Urothelium cell line (cell line): ENCODE data around the gene TPST2.

Experiments used
- DNase-seq: peaks from one replicate; pipeline ENCODE4 v3.0.0; 2011; ENCODE audit warnings: low spot score, mixed read lengths
- FAIRE-seq: peaks from 2 replicates; lab custom pipeline; 2011; peaks lifted over from hg19 to GRCh38; lab: Jason Lieb, UNC

The TPST2 gene

DNA sequence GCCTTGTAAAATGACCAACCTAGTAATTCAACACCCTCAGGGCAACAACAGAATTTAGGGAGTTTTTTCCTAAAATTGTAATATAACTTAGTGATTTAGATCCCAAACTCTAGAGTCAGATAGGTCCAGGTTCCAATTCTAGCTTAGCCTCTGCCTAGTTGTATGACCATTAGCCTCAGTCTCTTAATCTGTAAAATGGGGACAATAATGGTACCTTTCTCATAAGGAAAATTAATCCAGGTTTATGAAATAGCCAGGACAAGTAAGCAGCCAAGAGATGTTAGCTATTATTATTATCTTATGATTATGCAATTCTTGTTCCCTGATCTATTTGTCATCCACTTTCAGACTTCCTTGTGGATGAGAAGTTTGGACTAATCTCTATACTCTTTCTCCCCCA lies 81.8 kb downstream of the TPST2 start:
- FAIRE-seq (no peak), DNase-seq (no peak)

DNA sequence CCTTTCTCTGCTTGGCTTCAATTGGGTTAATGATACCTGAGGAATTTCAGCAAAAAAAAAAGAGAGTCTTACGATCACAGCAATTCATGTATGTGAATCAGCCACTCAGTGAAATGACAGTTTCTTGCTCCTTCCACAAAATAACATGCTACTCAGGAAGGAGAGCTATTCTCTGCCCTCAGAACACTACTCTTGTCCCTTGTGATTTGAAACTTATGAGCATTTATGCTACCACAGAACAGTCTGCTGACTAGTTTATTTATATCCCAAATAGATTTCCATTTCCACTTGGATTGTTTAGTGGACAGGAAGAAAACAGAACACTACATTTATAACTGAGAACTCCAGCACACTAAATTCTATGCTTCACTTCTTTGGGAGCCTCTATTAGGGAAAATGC lies 86.2 kb downstream of the TPST2 start:
- peak; percentile 40 for FAIRE-seq
- no peak for DNase-seq

DNA sequence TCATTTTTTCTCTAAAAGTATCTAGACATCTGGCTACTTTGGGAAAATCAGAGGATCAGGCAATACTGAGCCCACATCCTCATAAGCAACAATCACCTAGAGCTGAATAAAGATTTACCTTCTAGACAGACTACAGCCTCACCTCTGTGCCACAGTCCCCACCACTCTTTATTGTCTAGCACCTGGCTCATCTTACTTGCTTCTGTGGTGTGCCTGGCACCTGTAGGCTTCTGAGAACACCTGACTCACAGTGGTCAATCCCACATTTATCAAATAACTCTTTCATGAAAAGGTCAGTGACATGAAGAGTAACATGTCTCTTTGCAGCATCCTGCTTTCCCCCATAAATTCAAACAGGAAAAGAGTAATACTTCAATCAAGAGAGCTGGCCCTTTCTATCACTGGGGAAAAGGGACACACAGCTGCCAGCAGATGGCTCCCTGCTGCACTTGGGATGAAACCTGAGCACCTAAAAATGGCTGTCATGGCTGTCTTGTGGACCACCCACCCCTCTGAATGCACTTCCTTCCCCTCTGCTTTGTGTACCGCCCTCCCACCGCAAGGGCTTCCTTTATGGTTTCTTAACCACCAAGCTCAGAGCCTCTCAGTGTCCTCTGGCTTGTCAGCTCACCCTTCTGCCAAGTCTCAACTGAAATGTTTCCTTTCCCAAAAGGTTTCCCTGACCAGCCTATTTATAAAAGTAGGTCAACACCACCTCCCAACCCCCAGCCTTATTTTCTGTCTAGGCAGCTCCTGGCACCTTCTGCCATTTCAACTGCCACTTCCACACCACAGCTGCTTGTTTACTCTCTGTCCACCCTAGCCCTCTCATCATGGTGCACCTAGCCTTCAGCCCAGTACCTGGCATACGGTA lies 87.0 kb downstream of the TPST2 start:
- FAIRE-seq (peak; percentile 93), DNase-seq (peak; percentile 71)

DNA sequence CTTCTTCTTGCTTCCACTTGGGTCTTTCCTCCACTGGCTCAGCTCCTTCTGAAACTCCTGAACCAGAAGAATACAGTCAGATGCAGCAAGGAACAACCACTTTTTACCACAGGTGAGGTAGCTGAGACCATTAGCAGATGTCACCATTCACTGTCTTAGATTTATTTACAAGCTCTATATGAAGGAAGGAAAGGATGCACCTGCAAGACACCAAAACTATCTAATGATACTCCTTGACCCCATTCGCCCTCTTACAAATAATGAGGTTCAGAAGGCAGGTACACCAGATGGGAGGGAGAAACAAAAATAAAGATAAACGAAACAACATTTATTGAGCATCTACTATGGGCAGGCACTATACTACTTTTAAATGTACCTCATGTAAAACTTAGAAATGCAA lies 87.9 kb downstream of the TPST2 start:
- FAIRE-seq (no peak), DNase-seq (no peak)

DNA sequence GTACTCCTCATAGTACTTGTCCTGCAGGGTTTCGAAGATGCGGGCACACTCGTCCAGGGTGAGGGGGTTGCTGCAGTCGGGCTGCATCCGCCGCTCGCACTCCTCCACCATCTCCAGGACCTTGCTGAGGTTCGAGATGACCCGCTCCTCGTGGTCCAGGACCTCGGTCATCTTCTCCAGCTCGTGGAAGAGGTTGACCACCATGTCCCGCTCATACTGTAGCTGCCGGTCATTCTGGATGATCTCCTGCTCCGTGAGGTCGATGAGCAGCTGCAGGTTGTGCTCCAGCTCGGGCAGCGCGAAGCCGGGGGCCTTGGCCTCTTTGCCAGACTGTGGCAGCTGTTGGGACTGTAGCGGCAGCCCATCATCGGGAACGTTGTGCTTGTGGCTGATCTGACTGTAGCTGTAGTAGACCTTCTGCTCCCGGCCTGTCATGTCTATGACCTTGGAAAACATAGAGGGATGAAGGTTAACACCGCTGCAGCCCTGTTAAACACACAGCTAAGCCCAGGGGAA lies 90.7 kb downstream of the TPST2 start:
- DNase-seq: no peak
- FAIRE-seq: peak; percentile 94

DNA sequence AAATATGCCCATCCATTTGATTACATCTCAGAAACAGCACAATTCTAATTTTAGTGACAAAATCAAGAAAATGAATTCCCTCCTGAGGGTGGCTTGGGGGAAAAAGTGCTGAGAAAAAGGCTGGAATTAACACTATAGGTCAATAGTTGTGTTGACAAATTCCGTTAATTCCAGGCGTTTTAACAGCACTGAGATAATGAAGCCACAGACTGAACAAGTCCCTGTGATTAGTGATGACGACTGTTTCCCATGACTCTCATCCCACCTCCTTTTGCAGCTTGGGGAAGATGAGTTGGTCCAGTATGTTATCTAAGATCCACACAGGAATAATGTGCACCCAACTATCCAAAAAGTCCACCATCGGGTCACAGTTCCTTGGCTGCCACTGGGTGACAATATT lies 93.5 kb downstream of the TPST2 start:
- DNase-seq (no peak), FAIRE-seq (peak; percentile 82)

DNA sequence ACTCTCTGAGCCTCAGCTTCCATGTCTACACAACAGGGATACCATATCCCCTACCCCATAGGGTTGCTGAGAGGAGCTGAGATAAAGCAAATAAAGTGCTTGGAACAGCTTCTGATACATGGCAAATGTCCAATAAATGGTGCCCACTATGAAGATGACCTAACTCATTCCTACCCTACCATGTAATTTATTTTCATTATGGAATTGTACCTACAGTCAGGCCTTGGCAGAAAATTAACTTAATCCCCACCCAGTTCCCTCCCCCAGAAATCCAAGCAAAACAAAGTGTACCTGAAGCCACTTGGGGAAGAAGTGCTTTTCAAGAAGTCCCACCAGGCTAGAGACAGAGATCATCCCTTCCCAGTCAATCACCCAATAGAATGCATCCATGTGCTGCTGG lies 95.4 kb downstream of the TPST2 start:
- FAIRE-seq (peak; percentile 67), DNase-seq (no peak)

DNA sequence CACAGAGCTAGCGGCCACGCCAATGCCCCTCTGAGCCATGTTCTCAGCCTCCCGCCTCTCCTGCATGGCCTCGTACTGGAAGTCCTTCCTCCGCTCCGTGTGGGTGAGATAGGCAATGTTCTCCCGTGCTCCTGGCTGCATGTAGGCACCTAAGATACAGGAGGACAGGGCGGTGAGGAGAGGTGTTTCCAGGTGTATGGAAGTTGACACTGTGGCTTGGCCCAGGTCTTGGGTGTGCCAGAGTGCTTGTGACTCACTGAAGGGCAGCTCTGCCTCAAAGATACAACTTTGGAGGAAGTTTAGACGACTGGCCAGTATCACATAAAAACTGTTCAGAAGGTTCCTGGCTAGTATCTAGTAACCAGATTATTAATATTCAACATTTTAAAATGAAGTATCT lies 97.7 kb downstream of the TPST2 start:
- DNase-seq (no peak), FAIRE-seq (no peak)

DNA sequence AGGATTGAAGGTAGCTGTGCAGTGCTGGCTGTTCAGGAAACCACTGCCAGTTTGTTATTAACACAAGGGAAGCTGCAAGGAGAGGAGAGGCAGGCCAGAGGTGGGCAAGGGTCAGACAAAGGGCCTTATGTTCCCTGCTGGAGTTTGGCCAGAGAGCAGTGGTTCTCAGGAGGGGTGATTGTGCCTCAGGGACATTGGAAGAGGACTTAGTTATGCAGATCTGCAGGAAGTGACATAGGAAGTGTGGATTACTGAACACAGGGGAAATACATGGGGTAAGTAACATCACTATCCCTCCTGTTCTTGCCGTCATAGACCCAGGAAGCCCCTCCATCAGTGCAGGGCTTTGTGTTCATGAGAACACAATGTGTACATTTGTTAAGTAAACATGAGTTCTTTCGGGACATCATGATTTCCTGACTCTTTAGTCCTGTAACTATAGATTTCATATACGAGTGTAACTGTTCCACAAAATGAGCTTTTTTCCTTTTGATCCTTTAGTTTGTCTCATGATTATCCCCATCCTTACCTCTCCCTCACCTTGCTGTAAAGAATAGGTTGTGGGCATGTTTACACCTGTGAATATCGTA lies 100.4 kb downstream of the TPST2 start:
- FAIRE-seq (no peak), DNase-seq (no peak)

DNA sequence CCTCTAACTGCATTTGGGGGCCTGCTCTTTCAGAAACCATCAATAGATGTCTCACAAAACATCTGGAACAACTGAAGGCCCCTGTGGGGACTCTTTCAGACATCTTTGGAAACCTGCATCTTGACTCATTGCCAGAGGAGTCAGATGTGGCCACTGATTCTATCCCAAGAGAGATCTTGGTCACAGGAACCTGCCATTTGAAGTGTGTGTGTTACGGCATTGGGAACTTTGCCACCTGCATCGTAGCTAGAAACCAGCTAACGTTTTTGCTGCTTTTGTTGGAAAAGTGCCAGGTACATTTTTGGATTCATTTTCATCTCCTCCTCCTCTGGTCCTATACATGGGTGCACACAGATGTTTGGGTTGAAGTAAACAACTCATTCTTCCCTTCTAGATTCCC lies 101.9 kb downstream of the TPST2 start:
- FAIRE-seq (no peak), DNase-seq (no peak)

DNA sequence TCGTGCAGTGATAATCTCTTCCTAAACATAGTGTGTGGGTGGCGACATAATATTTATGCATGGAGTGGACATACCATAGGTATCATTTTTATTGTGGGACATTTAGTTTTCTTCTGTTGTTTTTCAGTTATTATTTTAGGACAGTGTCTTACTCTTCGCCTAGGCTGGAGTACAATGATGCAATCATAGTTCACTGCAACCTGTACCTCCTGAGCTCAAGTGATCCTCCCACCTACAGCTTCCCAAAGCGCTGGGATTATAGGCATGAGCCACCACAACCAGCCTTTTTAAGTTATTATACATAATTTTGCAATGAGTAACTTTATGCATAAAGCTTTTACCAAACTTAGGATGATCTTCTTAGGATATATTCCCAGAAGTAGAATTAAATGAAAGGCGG lies 103.5 kb downstream of the TPST2 start:
- DNase-seq (no peak), FAIRE-seq (no peak)

DNA sequence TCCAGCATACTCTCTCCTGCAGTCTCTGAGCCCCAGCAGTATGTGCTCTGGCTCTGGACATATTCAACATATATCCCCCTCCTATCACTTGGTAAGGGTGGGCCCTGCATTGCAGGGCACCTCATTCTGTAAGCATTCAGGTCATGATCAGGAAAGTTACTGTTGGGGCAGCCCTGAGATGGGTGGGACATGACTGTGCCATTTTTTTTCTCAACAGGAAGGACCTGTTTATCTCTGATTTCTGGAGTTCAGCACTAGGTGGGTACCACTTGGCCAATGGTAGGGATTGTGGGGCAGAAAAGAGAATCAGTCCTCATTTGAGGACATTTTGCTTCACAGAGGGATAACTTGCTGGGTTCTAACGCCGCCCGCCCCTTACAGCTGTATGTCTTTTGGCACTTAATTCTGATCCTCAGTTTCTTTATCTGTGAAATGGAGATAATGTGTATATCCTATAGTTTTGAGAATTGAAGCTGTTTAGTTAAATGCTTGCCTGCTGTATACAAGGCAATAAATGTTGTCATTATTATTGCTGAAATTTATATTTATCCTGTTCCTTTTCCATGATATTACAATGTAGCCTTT lies 104.0 kb downstream of the TPST2 start:
- FAIRE-seq (no peak), DNase-seq (no peak)

DNA sequence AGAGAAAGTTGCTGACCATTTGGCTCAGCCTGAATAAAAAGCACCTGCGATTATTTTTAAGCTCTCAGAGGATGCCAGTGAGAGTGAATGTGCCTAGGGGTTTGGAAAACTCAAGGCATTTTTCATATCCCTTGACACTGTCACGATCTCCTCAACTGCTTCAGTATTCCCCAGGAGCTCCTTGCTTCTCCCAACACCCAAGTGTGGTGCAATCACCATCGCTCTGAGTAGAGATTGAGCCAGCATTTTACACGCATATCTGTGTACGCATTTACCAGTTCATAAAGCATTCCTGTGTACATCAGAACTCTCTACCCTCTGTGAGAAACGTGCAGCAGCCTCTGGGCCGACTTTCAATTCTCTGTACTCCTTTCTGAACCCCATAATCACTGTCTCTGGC lies 104.9 kb downstream of the TPST2 start:
- FAIRE-seq: no peak
- no peak for DNase-seq

DNA sequence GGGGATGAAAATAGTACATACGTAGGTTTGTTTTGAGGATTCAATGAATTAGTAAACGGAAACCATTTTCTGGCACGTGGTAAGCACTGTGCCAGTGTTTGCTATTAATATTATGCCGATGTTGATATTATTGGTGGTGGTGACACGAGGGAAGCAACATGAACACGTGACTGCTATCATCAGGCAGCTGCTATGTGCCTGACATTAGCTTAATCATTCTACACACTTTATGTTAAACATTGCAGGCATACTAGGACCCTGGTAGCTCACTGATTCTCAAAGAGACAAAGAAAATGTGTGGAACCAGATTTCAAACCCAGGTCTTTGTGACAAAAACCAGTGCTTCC lies 105.6 kb downstream of the TPST2 start:
- FAIRE-seq (no peak), DNase-seq (no peak)

DNA sequence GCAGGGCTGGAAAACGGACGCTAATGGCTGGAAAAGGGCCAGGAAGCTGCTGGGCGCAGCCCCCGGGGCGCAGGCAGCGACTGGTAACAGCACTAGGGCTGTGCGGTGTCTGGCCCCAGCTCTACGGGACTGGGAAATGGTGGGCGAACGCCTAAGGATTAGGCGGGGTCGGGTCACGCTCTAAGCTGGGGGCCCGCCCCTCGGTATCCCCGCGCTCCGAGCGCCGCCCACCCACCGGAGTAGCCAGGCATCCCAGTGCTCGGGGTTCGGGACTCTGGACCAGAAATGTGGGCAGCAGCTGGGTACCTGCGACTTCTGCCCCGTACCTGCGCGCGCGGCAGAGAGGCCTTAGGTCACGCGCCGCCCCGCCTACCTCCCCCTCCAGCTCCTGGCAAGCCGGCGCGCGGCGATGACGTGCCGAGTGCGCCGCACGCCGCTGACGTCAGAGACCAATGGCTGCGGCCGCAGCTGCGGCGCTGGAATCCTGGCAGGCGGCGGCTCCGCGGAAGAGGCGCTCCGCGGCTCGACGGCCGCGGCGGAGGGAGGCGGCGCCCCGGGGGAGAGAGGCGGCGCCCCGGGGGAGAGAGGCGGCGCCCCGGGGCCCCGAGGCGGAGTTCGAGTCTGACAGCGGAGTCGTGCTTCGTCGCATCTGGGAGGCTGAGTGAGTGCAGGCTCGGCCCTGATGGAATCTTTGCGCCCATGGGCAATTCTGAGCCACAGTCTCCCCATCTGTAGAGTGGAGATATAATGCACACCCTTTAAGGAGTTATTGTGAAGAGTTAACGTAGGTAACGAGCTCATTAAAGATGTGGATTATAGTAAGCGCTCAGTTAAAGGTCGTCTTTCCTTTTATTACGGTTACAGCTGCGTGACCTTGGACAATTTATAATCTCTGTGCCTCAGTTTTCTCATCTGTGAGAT lies 106.2 kb downstream of the TPST2 start, which contains the start of the genes HPS4 and SRRD:
Gene HPS4 (minus strand): TSS at position 345 of the 921 bp plus-strand sequence. CDS start 2,021 bp downstream, outside the sequence.
Gene SRRD (plus strand): TSS at position 439 of the 921 bp plus-strand sequence. CDS start 14 bp downstream, at position 453.
- DNase-seq (peak; percentile 99), FAIRE-seq (peak; percentile 100)

DNA sequence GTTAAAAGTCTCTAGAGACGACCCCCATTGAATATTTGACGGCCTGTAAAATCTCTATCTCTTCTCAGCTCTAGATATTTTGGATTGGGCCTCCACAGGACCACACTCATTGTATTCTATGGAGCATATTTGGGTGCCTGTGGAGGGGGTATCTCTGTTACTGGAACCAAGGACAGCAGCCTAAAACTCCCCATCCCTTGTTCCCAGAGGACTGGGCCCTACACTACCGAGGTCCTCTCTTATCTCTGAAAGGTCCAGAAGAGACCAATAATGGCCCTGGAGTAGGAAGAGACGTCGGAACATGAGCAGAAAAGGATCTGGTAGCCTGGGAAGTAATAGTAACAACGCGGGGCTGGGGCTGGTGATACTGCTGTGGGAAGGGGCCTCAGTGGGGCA lies 106.9 kb downstream of the TPST2 start:
- FAIRE-seq (no peak), DNase-seq (no peak)

DNA sequence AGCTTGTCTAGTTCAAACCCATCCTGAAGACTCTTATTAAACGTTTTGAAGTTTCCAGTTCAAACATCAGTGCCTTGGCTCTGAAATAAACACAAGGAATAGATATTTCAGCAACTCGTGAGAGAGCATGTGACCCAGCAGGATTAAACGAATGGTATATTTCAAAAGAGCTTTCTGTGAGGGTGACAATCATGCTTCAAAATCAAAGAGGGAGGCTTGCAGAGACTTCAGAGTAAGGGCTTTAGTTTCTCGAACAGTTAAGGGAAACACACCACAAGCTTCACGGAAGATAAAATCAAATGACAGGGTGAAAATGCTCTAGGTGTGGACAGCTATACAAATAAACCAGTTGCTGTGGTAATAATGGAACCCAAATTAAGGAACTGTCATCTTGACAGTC lies 107.8 kb downstream of the TPST2 start:
- DNase-seq (no peak), FAIRE-seq (no peak)

DNA sequence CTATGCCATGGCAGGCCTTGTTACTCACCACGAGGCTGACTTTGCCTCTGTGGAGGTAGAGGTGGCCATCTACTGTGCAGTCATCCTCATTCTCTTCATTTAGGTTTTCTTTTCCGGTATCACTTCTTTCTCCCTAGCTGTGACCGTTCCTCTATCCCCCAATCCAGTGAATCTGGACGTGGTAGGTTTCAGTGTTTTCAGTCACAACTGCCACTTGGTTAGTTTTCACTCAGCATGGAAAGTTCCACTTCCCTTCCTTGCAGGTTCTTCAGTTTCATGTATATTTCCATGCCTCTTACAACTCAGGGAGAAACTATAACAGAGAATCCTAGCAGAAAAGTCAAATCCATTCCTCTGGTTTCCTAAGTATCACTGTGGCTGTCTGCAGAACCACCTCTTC lies 108.2 kb downstream of the TPST2 start:
- FAIRE-seq (no peak), DNase-seq (no peak)

DNA sequence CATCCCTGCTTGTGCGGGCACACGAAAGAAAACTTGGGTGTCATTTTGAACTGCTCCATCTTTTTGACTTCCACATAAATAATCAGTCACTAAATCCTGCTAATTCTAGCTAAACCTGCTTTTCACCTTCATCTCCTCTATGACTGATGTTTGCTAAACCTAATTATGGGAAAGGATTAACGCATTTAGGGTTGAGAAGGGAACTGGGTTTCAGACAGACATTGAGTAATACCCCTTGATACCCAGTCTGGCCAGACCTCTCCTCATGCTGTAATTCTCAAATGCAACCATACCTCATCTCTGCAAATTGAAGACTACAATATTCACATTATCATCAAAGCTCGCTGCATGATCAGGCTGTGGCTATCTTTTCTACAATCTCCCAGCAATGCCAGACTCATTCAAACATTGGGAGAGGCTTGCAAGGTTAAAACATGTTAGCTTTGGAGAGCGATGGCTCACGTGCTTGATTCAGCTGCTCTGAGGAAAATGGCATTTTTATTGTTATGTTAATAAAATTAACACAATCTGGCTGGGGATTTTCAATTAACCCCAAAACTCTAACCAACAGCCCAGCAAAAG lies 108.7 kb downstream of the TPST2 start:
- DNase-seq (no peak), FAIRE-seq (peak; percentile 95)

DNA sequence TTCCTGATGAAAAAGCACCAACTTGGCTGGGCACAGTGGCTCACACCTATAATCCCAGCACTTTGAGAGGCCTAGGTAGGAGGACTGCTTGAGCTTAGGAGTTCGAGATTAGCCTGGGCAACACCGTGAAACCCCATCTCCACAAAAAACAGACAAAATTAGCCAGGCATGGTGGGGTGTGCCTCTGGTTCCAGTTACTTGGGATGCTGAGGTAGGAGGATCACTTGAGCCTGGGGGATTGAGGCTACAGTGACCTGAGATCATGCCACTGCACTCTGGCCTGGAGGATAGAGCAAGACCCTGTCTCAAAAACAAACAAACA lies 109.4 kb downstream of the TPST2 start:
- FAIRE-seq (peak; percentile 58), DNase-seq (no peak)
